GM23338 (cell line): ENCODE measurements around the gene NLRP5.

ENCODE experiments used
- EZH2 ChIP-seq: fragments of 200-600 bp; sonication (generic); IDR thresholded peaks from one replicate; pipeline ENCODE4 v1.8.0; 2017; ENCODE audit warnings: antibody characterized with exemption, mild to moderate bottlenecking, low read depth; ENCODE audit not compliant: unreplicated experiment
- JUNB ChIP-seq: IDR thresholded peaks from one replicate; pipeline ENCODE4 v1.6.1; 2016; ENCODE audit warnings: antibody characterized with exemption; ENCODE audit not compliant: unreplicated experiment
- POLR2AphosphoS5 ChIP-seq: IDR thresholded peaks from 2 replicates; pipeline ENCODE4 v1.6.1; 2016; ENCODE audit warnings: antibody characterized with exemption, low read depth
- TF ChIP-seq, protein P1 (sequence below), 2 experiments: fragments of 200-600 bp in 1 of 2; sonication (generic) in 1 of 2; conservative IDR thresholded peaks; 2 replicates each; pipeline versions ENCODE4 v1.5.1 to v1.6.1; 2016 to 2017; ENCODE audit warnings: antibody characterized with exemption in 2 of 2, low read depth in 2 of 2, mild to moderate bottlenecking in 2 of 2, moderate library complexity in 1 of 2

DNA sequence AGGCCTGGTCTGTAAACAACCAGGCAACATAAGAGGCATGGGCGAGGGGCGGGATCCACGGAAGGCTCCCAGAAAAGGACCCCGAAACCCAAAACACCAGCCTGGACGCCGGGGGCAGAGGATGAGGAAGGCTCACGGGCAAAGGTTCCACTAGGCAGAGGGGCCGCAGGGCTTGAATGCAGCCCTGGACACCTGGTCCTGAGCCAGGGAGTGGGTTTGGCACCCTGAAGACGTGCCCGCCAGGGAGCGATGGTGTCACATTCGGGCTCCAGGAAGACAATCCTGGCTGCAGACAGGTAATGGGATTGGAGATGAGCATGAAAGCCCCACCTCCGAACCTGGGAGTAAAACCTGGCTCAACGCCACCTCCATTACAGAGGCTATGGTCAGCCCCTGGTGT is 102.8 kb downstream of the NLRP5 start:
- TF ChIP-seq, protein P1, sequence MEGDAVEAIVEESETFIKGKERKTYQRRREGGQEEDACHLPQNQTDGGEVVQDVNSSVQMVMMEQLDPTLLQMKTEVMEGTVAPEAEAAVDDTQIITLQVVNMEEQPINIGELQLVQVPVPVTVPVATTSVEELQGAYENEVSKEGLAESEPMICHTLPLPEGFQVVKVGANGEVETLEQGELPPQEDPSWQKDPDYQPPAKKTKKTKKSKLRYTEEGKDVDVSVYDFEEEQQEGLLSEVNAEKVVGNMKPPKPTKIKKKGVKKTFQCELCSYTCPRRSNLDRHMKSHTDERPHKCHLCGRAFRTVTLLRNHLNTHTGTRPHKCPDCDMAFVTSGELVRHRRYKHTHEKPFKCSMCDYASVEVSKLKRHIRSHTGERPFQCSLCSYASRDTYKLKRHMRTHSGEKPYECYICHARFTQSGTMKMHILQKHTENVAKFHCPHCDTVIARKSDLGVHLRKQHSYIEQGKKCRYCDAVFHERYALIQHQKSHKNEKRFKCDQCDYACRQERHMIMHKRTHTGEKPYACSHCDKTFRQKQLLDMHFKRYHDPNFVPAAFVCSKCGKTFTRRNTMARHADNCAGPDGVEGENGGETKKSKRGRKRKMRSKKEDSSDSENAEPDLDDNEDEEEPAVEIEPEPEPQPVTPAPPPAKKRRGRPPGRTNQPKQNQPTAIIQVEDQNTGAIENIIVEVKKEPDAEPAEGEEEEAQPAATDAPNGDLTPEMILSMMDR (conservative IDR thresholded peaks at IDR 0.05; ENCODE audit: low read depth in 2 of 2): peak in 1 of 2 experiments; percentile 31; a peak in 2 of 4 replicates
- TF ChIP-seq EZH2 (no peak), POLR2AphosphoS5 (no peak), JUNB (no peak)
